HG02981 (cell line): Measurements from ENCODE around the gene FKBP6.
"Not testable (repeated sequence)": the region's sequence is repeated elsewhere in the genome, so short reads cannot be mapped to it uniquely, and the experiment has no call there.

Experiments used
- ATAC-seq: cut with Tn5 transposase; IDR thresholded peaks from one replicate; pipeline ENCODE4 v1.9.1; 2021; ENCODE audit warnings: mild to moderate bottlenecking, moderate library complexity; ENCODE audit not compliant: unreplicated experiment

Gene FKBP6

DNA sequence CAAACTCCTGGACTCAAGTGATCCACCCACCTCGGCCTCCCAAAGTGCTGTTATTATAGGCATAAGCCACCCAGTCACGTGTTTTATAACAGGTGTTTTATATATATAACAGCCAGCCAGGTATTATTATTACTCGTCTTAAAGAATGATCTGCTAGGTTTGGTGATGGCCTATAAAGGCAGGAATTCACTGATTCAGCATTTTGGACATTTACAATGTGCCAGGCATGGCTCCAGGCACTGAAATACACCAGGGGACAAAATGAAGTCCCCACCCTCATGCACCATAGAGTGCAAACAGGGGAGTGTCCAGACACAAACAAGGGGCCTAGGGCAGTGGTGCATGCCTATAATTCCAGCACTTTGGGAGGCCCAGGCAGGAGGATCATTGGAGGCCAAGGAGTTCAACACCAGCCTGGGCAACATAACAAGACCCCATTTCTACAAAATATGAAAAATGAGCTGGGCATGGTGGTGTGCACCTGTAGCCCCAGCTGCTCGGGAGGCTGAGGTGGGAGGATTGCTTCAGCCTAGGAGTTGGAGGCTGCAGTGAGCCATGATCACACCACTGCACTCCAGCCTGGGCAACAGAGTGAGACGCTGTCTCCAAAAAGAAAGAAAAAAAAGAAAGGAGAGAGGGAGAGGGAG, 4.4 kb upstream of the FKBP6 start:
- ATAC-seq, result not testable (repeated sequence)

DNA sequence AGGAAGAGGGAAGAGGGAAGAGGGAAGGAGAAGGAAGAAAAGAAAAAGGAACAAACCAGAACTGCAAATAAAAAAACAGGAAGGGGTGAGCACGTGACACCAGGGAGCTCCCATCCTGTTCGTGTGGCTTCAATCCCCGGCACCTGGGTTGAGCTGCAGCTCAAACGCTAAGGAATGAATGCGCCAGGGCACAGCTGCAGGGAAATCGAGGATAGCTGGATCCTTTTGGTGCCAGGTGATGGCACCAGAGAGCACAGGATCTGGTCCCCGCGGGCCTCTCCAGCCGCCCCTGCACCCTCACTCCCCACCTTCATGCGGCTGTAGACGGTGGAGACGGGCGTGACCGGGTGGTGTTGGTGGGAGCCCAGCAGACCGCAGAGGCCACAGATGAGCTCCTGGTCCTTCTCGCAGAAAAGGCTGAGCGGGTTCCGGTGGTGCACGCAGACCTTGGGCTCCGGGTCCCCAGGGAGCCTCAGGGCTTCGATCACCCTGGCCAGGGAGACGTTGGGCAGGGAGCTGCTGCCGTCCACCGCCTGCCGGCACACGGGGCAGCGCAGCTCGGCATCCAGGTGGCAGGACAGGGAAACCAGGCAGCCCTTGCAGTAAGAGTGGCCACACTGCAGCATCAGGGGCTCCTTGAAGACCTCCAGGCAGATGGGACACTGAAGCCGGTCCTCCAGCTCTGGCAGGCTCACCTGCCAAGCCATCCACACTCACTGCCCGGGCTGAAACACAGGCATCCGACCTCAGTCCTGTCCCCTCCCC, 3.7 kb upstream of the FKBP6 start:
- not testable (repeated sequence) for ATAC-seq

DNA sequence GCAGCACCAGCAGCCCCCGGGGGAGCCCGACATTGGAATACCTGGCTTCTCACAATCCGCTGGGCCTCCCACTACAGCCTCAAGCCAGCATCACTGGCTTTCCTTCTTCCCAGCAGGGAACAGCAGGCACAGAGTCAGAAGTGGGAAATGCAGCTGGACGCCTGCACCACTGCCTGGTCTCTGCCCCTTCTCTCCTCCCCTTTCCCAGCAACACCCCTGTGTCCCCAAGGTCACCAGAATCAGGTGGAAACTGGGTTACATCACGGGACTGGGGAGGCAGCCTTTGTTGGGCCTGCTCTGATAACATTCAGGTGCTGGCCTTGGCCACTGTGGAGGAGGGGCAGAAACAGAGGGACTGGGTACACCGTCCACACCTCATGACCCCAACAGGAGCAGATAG, 2.5 kb upstream of the FKBP6 start:
- ATAC-seq, result not testable (repeated sequence)

DNA sequence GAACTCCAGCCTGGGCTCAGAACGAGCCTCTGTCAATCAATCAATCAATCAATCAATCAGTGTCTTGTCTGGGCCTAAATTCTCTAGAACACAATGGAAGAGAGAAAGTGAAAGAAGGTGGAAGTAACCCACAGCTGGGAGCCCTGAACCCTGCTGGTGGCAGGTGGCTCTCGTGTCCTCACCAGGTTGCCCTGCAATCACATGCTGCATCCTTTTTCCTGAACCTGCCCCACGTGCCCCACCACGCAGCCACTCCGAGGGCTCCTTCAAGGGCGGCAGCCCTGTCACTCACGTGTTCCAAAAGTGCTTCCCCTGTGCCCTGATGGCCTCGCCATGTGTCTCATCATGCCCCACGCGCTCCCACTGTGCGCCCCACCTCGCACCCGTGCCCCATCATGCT, 512 bp upstream of the FKBP6 start:
- ATAC-seq, result not testable (repeated sequence)

DNA sequence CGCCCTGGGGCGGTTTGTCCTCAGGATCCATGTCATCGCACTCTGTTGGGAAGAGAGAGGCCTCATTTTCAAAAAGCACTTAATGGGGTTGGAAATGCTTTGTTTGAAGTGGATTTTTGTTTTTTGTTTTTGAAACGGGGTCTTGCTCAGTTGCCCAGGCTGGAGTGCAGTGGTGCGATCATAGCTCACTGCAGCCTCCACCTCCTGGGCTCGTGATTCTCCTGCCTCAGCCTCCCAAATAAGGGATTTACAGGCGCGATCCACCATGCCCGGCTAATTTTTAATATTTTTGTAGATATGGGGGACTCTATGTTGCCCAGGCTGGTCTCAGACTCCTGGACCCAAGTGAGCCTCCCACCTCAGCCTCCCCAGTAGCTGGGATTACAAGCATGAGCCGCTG, 735 bp downstream of the FKBP6 start:
- no peak for ATAC-seq

DNA sequence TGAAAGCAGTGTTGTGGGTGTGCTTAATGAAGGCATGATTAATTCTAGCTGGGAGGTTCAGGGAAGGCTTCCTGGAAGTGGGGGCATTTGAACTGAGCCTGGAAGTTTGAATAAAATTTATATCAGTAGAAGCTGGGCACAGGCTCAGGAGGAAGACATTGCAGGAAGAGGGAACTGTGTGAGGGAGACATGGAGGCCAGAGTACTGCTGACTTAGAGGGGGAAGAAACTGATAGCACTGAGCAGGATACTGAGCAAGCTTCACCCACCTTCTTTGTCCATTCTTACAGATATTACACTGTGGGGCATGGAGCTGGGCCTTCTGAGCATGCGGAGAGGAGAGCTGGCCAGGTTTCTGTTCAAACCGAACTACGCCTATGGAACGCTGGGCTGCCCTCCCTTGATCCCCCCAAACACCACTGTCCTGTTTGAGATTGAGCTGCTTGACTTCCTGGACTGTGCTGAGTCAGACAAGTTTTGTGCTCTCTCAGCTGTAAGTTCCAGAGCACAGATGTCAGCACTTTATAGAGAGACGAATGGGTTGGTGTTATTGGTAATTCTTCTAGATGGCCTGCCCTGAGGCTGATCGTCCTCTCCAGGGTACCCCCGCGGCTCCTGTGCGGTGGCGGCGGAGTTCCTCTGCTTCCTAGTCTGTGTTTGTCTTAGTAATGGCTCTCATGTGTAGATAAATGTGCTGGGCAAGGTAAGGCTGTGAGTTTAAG, 2.1 kb downstream of the FKBP6 start:
- ATAC-seq, result no peak

DNA sequence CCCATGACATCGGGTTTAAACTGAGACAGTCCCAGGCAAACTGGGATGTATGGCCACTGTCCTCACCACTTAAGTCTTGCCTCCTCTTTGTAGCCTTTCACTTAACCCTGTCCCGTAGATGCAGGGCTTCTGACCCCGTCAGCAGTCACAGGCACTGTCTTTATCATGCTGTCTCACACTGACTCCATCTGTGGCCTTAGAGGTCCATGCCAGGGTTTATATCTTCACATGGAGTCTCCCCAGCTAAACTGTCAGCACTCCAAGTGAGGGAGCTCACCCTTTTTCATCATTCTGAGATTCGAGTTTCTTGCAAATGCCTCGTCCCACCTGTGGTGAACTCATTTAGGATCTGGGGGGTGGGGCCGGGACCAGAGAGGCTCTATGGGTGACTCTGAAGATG, 2.8 kb downstream of the FKBP6 start:
- no peak for ATAC-seq

DNA sequence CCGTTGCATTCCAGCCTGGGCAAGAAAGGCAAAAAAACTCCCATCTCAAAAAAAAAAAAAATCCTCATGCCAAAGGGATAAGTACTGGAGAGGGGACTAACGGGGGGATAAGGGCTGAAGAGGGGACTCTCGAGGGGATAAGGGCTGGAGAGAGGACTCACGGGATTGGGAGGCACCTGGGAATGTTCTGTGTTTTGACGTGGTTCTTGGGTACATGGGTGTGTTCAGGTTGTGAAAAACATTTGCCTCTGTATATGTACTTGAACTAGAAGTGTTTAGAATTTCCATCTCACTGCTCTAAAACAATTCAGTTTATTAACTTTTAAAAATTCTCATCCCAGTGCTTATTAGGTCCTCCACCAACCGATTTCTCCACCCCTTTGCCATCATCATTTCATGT, 4.5 kb downstream of the FKBP6 start:
- no peak for ATAC-seq

DNA sequence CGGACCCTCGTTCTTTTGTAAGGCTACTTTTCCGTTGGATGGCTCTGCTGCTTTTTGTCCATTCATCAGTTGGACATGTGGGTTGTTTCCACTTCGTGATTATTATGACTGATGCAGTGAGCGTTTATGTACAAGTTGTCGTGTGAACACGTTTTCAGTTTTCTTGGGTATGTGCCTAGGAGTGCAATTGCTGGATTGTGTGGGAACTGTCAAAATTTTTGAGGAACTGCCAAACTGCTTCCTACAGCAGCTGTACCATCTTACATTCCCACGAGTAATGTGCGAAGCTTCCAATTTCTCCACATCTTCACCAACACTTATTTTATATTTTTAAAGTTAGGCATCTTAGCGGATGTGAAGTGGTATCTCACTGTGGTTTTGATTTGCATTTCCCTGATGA, 10.4 kb downstream of the FKBP6 start:
- no peak for ATAC-seq

DNA sequence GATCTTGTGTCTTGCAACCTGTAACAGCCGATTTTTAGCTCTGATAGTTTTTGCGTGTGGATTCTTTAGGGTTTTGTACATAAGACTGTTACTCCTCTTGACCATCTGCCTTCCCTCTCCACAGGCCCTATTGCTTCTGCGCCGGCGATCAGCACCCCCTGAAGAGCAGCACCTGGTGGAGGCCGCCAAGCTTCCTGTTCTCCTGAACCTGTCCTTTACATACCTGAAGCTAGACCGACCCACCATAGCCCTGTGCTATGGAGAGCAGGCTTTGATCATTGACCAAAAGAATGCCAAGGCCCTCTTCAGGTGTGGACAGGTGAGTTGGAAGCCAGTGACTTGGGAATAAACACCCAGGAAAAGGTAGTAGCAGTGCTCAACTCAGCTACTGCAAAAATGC, 12.6 kb downstream of the FKBP6 start:
- no peak for ATAC-seq

DNA sequence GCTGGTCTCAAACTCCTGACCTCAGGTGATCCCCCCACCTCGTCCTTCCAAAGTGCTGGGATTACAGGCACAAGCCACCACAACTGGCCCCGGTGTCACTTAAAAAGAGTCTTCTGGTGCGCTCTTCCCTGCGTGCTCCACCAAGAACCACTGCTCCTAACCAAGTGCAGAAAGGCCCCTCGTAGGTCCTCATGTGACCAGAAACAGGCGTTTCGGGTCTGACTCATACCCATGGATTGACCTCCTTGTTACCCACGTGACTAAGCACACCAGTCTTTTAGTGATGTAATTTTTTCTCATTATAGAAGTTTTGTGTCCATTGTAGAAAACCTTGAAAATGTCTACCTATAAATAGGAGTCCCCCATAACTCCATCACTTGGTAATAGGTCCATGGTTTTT, 13.9 kb downstream of the FKBP6 start:
- no peak for ATAC-seq

DNA sequence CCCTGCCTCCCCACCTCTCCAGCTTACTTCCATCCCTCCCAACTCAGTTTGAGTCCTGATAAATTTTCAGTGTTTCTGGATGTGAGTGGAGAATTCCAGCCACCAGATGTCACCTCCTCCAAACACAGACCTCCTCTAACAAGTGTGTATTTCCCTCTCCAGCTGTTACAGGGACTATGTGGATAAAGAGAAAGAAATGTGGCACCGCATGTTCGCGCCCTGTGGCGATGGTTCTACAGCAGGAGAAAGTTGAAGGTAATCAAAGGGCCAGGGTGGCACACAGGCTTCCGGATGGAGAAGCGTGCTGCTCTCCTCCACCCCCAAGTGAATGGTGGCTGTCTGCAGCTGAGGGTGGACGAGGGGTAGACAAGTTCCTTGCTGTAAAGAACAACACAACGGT, 14.7 kb downstream of the FKBP6 start:
- no peak for ATAC-seq

DNA sequence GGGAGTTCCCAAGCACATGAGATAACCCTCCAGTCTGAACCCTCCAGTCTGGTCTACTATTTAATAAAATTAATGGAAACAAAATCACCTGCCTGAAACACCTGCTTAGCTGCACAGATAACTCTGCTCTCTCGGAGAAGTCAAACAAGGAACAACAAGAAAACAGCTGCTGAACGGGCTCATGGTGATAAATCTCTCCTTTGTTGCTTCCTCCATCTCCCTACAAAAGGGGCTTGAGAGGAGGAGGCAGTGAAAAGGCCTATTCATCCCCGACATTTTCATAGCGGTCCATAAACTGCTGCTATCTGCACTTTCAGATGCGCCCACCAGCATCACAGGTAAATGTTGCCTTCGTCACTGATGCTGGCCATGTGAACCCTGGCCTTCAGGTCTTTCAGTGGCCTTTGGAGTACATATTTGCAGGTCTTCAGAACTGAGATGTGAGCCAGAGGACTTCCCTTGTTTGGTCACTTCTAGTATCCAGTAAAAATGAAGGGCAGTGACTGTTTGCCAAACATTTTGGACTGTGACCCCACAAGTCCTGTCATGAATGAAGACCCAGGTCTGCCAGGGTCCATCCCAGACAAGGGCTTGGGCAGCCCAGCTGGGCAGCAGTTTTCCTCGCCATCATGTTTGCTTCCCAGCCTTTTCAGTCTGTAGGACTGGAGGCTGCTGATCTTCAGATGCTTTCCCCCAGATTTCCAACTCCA, 15.9 kb downstream of the FKBP6 start:
- no peak for ATAC-seq

DNA sequence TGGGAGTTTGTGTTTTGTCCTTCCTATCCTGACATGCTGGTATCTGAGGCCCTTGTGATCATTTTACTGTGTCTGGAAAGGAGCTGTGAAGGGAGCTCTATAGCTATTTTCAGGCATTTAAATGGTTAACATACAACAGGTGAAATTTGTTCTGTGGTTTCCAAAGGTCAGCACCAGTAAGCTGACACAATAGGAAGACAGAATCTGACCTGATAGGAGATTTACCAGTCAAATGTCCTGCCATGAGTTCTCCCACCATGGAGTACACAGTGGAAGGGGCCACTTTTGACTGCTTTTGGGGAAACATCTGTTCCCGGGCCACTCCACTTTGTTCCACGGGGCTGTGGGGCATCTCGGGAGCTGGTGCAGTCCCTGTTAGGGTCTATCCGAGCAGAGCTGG, 17.6 kb downstream of the FKBP6 start:
- no peak for ATAC-seq

DNA sequence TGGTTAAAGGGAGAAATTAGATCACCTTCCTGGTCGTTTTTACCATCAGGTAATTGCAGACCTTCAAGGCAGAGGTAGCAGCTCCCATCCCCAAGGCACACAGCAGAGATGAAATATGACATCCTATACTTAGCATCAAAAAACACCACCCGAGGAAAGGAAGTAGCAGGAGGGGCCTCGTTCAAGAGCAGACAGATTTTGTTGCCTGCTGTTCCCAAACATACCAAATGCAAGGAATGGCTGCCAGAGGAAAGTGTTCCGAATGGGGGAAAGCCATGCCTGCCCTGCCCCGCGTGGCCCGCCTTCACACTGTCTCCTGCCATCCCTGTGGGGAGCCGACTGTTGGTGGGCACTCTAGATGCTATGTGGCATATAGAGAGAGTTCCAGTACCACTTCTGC, 18.0 kb downstream of the FKBP6 start:
- no peak for ATAC-seq

DNA sequence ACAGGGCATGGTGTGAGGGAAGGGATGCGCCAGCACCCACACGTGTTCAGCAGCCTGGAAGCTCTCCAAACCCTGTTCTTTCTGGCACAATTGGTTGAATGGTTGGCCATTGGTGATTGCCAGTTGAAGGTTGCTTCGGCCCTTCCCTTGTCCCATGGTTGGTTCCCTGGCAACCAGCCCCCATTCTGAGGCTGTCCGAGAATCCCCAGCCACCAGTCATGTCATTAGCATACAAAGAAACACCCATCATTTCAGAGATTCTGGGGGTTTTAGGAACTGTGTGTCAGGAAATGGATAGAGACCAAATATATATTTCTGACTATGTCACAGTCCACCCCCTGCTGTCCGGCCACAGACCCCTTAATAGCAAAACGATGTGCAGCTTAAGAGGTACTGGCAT, 21.8 kb downstream of the FKBP6 start:
- no peak for ATAC-seq

DNA sequence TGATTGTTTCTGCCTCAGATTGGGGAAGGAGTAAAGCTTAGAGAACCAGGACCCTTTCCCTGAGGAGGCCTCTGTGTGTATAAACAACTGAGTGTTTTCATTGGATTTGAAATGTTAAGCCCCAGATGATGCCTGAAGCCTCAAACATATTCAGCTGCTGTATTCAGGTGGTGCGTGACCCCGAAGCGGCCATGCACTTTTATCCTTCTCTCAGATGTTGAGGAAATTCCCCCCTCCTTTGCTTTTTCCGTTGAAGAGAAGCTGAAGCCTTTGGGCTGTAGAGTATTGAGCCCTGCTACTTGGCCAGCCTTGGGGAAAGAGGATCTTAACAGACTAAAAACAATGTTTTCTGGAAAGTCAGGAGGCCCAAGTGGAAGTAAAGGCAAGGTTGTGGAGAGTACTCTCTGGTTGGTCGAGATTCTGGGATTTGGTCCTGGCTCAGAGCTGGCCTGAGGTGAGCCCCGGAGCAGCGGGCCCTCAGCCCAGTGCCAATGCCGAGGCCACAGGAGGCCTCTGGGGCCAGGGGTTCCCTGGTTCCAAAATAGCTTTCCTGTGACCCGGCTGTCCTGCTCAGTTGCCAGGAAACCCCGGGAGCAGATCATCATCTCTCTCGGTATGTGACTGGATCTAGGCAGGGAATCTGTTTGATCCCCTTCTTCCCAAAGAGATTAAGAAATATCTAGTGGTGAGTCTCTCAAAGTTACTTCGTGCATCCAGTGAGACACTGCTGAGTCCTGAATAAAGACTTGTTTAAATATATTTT, 22.5 kb downstream of the FKBP6 start:
- no peak for ATAC-seq

DNA sequence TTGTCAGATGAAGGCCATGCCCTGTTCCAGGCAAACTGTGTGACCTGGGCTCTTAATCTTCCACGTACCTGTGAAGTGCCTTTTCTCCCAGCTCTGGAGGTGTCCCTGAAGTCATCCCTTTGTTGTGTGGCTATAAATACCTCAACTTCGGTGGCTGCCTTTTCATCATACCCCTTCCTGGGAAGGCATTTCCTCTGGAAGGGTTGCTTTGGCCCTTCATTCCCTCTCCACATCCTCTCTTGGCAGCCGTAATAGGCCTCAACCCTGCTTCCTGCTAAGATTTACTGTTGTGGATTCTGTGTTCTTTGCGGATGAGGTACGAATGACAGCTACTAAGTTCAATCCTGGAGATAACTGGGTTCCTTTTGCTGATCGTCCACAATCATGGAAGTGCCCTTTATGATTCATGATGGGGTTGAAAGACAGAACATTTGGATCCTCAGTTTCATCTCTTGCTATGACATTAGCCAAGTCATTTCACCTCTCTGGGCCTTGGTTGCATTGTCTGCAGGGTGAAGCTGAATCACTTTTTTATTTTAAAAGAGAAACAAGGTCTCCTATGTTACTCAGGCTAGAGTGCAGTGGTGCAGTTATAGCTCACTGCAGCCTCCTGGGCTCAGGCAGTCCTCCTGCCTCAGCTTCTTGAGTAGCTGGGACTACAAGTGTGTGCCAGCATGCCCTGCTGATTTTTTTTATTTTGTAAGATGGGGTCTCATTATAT, 23.6 kb downstream of the FKBP6 start:
- ATAC-seq, result no peak

DNA sequence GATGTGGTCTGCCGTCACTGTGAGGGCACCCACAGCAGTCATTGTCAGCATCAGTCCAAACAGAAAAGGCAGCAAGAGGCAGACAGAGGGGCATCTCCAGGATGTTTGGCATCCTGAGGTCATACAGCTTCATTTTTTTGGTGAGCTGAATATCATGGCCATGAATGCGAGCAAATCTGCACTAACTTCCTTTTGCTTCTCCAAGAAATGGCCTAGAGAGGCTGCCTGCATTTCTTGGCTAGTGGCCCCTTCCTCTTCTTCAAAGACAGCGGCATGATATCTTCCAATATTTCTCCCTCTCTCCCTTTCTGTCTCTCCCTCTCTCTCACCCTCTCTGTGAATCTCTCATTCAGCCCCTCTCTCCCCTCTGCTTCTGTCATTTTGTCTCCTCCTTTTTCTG, 24.8 kb downstream of the FKBP6 start:
- ATAC-seq, result no peak

DNA sequence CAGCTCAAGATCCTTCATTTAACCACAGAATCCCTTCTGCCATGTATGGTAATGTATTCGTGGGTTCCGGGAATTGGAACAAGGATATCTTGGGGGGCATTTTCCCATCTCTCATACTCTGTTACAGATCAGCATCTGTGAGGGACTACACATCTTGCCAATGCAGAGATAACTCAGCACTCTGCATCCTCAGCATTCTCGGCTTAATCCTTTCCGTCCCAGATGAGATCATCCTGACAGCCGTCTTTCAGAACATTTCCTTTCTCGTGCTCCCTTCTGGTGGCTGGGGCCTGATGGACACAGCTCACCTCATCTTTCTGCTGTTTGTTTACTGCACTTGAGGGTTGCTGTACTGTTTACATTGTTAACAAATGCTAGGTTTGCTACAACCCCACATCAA, 25.3 kb downstream of the FKBP6 start:
- no peak for ATAC-seq
